DOHH2 (cell line): Measurements from ENCODE around the gene SSBP3.

ENCODE experiments used
- CTCF ChIP-seq: fragments of 200-600 bp; sonication (generic); IDR thresholded peaks from one replicate; pipeline ENCODE4 v1.5.1; 2014; ENCODE audit warnings: antibody characterized with exemption, mild to moderate bottlenecking, low read depth, low read length; ENCODE audit not compliant: poor library complexity, severe bottlenecking
- EZH2phosphoT487 ChIP-seq: fragments of 200-600 bp; sonication (generic); IDR thresholded peaks from 2 replicates; pipeline ENCODE4 v1.6.1; 2017; ENCODE audit warnings: borderline replicate concordance, mild to moderate bottlenecking, antibody characterized with exemption, low read length, moderate library complexity, mixed read lengths

GRCh38 chr1:54417123-54417522 is 10.9 kb upstream of the SSBP3 start:
- no peak for TF ChIP-seq CTCF
- no peak for TF ChIP-seq EZH2phosphoT487
